Parietal lobe (tissue), 1 donor: ENCODE results near the gene CXCL1. TPM values are rescaled to one million over a fixed set of nuclear protein-coding genes. Genes with fewer than 3 reads are reported as not detected.

Experiments used
- total RNA-seq: library from RNA; depleted of rRNA; stranded (reverse); fragments of >200 nt; gene quantifications from one replicate; pipeline ENCODE4 v1.2.3, GENCODE V29; 2014

CXCL1 gene
- total RNA-seq, result not detected

DNA sequence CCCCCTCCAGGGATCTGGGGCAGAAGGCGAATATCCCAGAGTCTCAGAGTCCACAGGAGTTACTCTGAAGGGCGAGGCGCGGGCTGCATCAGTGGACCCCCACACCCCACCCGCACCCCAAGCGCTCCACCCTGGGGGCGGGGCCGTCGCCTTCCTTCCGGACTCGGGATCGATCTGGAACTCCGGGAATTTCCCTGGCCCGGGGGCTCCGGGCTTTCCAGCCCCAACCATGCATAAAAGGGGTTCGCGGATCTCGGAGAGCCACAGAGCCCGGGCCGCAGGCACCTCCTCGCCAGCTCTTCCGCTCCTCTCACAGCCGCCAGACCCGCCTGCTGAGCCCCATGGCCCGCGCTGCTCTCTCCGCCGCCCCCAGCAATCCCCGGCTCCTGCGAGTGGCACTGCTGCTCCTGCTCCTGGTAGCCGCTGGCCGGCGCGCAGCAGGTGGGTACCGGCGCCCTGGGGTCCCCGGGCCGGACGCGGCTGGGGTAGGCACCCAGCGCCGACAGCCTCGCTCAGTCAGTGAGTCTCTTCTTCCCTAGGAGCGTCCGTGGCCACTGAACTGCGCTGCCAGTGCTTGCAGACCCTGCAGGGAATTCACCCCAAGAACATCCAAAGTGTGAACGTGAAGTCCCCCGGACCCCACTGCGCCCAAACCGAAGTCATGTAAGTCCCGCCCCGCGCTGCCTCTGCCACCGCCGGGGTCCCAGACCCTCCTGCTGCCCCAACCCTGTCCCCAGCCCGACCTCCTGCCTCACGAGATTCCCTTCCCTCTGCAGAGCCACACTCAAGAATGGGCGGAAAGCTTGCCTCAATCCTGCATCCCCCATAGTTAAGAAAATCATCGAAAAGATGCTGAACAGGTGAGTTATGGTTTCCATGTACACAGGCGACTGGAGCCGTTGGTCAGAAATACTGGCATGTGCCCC lies at the start of gene CXCL1:
CXCL1 (plus strand) TSS at position 264 of the 926 bp plus-strand sequence; CDS start at position 342, 78 bp downstream.

DNA sequence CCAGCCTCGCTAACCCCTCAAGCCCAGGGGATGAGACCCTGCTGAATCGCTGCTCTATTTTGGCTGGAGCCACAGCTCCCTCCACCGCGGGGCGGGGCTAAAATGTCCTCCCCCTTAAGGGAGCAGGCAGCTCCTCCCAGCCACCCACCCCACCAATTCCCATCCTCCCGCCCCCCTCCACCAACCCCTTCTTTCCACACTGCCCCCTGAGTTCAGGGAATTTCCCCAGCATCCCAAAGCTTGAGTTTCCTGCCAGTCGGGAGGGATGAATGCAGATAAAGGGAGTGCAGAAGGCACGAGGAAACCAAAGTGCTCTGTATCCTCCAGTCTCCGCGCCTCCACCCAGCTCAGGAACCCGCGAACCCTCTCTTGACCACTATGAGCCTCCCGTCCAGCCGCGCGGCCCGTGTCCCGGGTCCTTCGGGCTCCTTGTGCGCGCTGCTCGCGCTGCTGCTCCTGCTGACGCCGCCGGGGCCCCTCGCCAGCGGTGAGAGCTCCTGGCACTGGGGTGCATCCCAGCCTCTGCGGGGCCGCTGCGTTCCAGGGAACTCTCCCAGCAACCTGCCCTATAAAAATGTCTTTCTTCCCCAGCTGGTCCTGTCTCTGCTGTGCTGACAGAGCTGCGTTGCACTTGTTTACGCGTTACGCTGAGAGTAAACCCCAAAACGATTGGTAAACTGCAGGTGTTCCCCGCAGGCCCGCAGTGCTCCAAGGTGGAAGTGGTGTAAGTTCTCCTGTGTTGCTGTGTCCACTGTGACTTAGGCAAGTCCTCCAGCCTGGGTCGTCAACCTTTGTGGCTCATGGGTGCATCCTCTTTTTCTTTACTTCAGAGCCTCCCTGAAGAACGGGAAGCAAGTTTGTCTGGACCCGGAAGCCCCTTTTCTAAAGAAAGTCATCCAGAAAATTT lies 32.6 kb upstream of the CXCL1 start, which contains the start of gene CXCL6:
CXCL6 (plus strand) TSS at position 306 of the 907 bp plus-strand sequence; CDS start at position 379, 73 bp downstream.

GRCh38 chr4:73853246-73853704 lies 15.9 kb upstream of the CXCL1 start, which contains the start of gene PF4V1:
Gene PF4V1, plus strand, starts transcription at chr4:73853296. Its CDS starts 67 bp downstream, at chr4:73853363.

Other genes with a start within 250 kb of the CXCL1 start
- not detected for gene RASSF6, start 249.0 kb upstream of the CXCL1 start, total RNA-seq
- not detected for gene CXCL8, start 128.8 kb upstream of the CXCL1 start, total RNA-seq
- 0.31 TPM for gene CXCL6, start 32.7 kb upstream of the CXCL1 start, total RNA-seq
- not detected for gene PF4V1, start 16.1 kb upstream of the CXCL1 start, total RNA-seq
- 1.3 TPM for gene PF4, start 112.6 kb downstream of the CXCL1 start, total RNA-seq
- 1.6 TPM for gene PPBP, start 118.8 kb downstream of the CXCL1 start, total RNA-seq
- gene CXCL5, start 129.3 kb downstream of the CXCL1 start, total RNA-seq, result not detected
- not detected for gene CXCL3, start 169.3 kb downstream of the CXCL1 start, total RNA-seq
- gene CXCL2, start 229.8 kb downstream of the CXCL1 start, total RNA-seq, result 0.63 TPM